HG03175 (cell line): ENCODE data around the gene ZNF827.

Experiments
- ATAC-seq: cut with Tn5 transposase; IDR thresholded peaks from one replicate; pipeline ENCODE4 v1.9.1; 2021; ENCODE audit warnings: mild to moderate bottlenecking, moderate library complexity; ENCODE audit not compliant: unreplicated experiment

ZNF827 gene

GRCh38 chr4:145732001-145732815 is 206.4 kb downstream of the ZNF827 start:
- ATAC-seq, result no peak

GRCh38 chr4:145731028-145731427 is 207.6 kb downstream of the ZNF827 start:
- no peak for ATAC-seq

- ATAC-seq, result no peak
These were observed 208.6 kb downstream of the ZNF827 start for GRCh38 chr4:145730026-145730425.

- no peak for ATAC-seq
These were observed 215.3 kb downstream of the ZNF827 start for GRCh38 chr4:145723336-145723735.

GRCh38 chr4:145722561-145722960 is 216.1 kb downstream of the ZNF827 start:
- no peak for ATAC-seq

- peak; percentile 45 for ATAC-seq
These were observed 218.0 kb downstream of the ZNF827 start for GRCh38 chr4:145720656-145721055.

- peak; percentile 54 for ATAC-seq
These were observed 218.6 kb downstream of the ZNF827 start for GRCh38 chr4:145719752-145720624.

- no peak for ATAC-seq
These were observed 221.9 kb downstream of the ZNF827 start for GRCh38 chr4:145716661-145717200.

GRCh38 chr4:145716200-145716599 is 222.4 kb downstream of the ZNF827 start:
- no peak for ATAC-seq

- ATAC-seq, result peak; percentile 72
These were observed 228.8 kb downstream of the ZNF827 start for GRCh38 chr4:145709843-145710242.

GRCh38 chr4:145709336-145709735 is 229.3 kb downstream of the ZNF827 start:
- ATAC-seq, result no peak
